Kidney (tissue), 14 donors: Measurements from ENCODE around the gene CRIP3. TPM values are rescaled to one million over a fixed set of nuclear protein-coding genes. Genes with fewer than 3 reads are reported as not detected.

ENCODE experiments used
- DNase-seq, 5 donors: peaks; one replicate each; pipeline ENCODE4 v3.0.0-alpha.2; 2013 to 2020
- FAIRE-seq: peaks from 2 replicates; lab custom pipeline; 2012; peaks lifted over from hg19 to GRCh38; lab: Jason Lieb, UNC
- H3K27ac ChIP-seq, 2 donors: one replicate each; pipeline ENCODE4 v1.7.0; 2013; ENCODE audit warnings: low read depth in 2 of 2, low read length in 2 of 2, inconsistent platforms in 1 of 2
- H3K27me3 ChIP-seq: one replicate; pipeline ENCODE4 v1.7.1; 2013; ENCODE audit warnings: low read length, inconsistent platforms; ENCODE audit not compliant: control insufficient read depth, insufficient read depth
- H3K36me3 ChIP-seq, 3 donors: one replicate each; pipeline versions ENCODE4 v1.7.0 to v1.7.1; 2013; ENCODE audit warnings: low read length in 3 of 3, control low read depth in 1 of 3, inconsistent platforms in 1 of 3; ENCODE audit not compliant: insufficient read depth in 3 of 3, control insufficient read depth in 2 of 3
- H3K4me1 ChIP-seq, 3 donors: one replicate each; pipeline versions ENCODE4 v1.7.0 to v1.7.1; 2013; ENCODE audit warnings: low read length in 3 of 3, inconsistent platforms in 1 of 3, low read depth in 1 of 3; ENCODE audit not compliant: control insufficient read depth in 2 of 3, insufficient read depth in 2 of 3
- H3K4me3 ChIP-seq, 3 donors: one replicate each; pipeline versions ENCODE4 v1.7.0 to v1.8.1; 2013; ENCODE audit warnings: low read length in 3 of 3, control low read depth in 1 of 3, inconsistent platforms in 1 of 3
- H3K9ac ChIP-seq, 3 donors: one replicate each; pipeline versions ENCODE4 v1.7.0 to v1.7.1; 2013; ENCODE audit warnings: low read length in 3 of 3, control low read depth in 1 of 3, inconsistent platforms in 1 of 3
- H3K9me3 ChIP-seq, 3 donors: one replicate each; pipeline versions ENCODE4 v1.7.0 to v1.7.1; 2013; ENCODE audit warnings: low read length in 3 of 3, control low read depth in 1 of 3, inconsistent platforms in 1 of 3; ENCODE audit not compliant: control insufficient read depth in 2 of 3, insufficient read depth in 1 of 3
- CTCF ChIP-seq: IDR thresholded peaks from 3 replicates; pipeline ENCODE4 v1.5.1; 2012; ENCODE audit warnings: mild to moderate bottlenecking, moderate library complexity, borderline replicate concordance; ENCODE audit not compliant: insufficient read depth; ENCODE audit errors: extremely low read depth
- intact Hi-C: fragments of 100-400 bp; cut with DNase I; formaldehyde crosslinking; loops from one replicate; pipeline ENCODE4 v1.11.1; 2022
- polyA plus RNA-seq: library from polyadenylated mRNA; stranded (reverse); fragments of 350-450 nt; fragmentation: Illumina TruSeq; extraction: RNeasy Lipid Tissue Mini Kit (QIAGEN cat#74804); gene quantifications from one replicate; pipeline ENCODE4 v1.2.3, GENCODE V29; 2014; ENCODE audit warnings: low read depth, low replicate concordance; ENCODE audit not compliant: insufficient read depth
- total RNA-seq: library from RNA; stranded (reverse); fragmentation: NEBNext Ultra II Directional; extraction: Animal tissue kit (Norgen Biotek cat#: 25700); gene quantifications from one replicate; pipeline ENCODE4 v1.2.1, GENCODE V29; 2021
- donor health status: control.
- donor health status: control.
- donor health status: control.
- donor health status: control.
- donor health status: control.
- donor health status: DM: yes; HTN: yes; CAD: no.
- donor health status: Normal renal cell carcinoma (clear cell type).

CRIP3 gene
- total and polyA plus RNA-seq, 2 donors from 2014 or later = 5.6 to 14.3 TPM

- H3K4me1 ChIP-seq = no peaks in the 10 kb centered on the region
- no peaks in the 10 kb centered on the region for H3K36me3 ChIP-seq
- H3K9ac ChIP-seq = no peak overlapping the region
- intact Hi-C loops = no loop called here
- DNase-seq (peak in 1 of 5 donors; percentile 35), FAIRE-seq (no peak)
- H3K27ac ChIP-seq = no peak overlapping the region
- no peak overlapping the region for H3K4me3 ChIP-seq
- H3K9me3 ChIP-seq = no peaks in the 10 kb centered on the region
- TF ChIP-seq CTCF = no peak
- H3K27me3 ChIP-seq = no peaks in the 10 kb centered on the region
Observed at GRCh38 chr6:43257367-43258145, 51.1 kb downstream of the CRIP3 start.

- Histone ChIP-seq H3K9me3 (no peaks in the 10 kb centered on the region), H3K4me1 (no peaks in the 10 kb centered on the region), H3K27ac (no peak overlapping the region), H3K9ac (no peak overlapping the region), H3K36me3 (no peaks in the 10 kb centered on the region), H3K4me3 (no peak overlapping the region), H3K27me3 (no peaks in the 10 kb centered on the region)
- intact Hi-C loops = no loop called here
- DNase-seq (no peak), FAIRE-seq (no peak)
- no peak for TF ChIP-seq CTCF
Observed at GRCh38 chr6:43256670-43257366, 51.8 kb downstream of the CRIP3 start.

Other genes starting within 250 kb of the CRIP3 start
- gene MRPL2, start 249.4 kb downstream of the CRIP3 start, total RNA-seq = 56.6 TPM
- 127 TPM for gene MRPL2, start 249.4 kb downstream of the CRIP3 start, polyA plus RNA-seq
- 33.7 TPM for gene KLC4, start 249.2 kb downstream of the CRIP3 start, total RNA-seq
- 39.0 TPM for gene KLC4, start 249.2 kb downstream of the CRIP3 start, polyA plus RNA-seq
- 55.2 TPM for gene PTK7, start 232.5 kb downstream of the CRIP3 start, total RNA-seq
- 26.0 TPM for gene PTK7, start 232.5 kb downstream of the CRIP3 start, polyA plus RNA-seq
- 30.6 TPM for gene SRF, start 137.6 kb downstream of the CRIP3 start, total RNA-seq
- gene SRF, start 137.6 kb downstream of the CRIP3 start, polyA plus RNA-seq = 13.8 TPM
- gene CUL9, start 126.6 kb downstream of the CRIP3 start, total RNA-seq = 47.3 TPM
- 34.7 TPM for gene CUL9, start 126.6 kb downstream of the CRIP3 start, polyA plus RNA-seq
- 74.3 TPM for gene DNPH1, start 79.3 kb downstream of the CRIP3 start, total RNA-seq
- 373 TPM for gene DNPH1, start 79.3 kb downstream of the CRIP3 start, polyA plus RNA-seq
- 0.31 TPM for gene TTBK1, start 65.3 kb downstream of the CRIP3 start, total RNA-seq
- gene TTBK1, start 65.3 kb downstream of the CRIP3 start, polyA plus RNA-seq = 0.26 TPM
- gene SLC22A7, start 10.6 kb downstream of the CRIP3 start, total RNA-seq = 2.0 TPM
- 34.8 TPM for gene SLC22A7, start 10.6 kb downstream of the CRIP3 start, polyA plus RNA-seq
- gene ZNF318, start 60.8 kb upstream of the CRIP3 start, total RNA-seq = 13.9 TPM
- gene ZNF318, start 60.8 kb upstream of the CRIP3 start, polyA plus RNA-seq = 5.5 TPM
- 30.2 TPM for gene ABCC10, start 118.7 kb upstream of the CRIP3 start, total RNA-seq
- 12.0 TPM for gene ABCC10, start 118.7 kb upstream of the CRIP3 start, polyA plus RNA-seq
- gene DLK2, start 146.7 kb upstream of the CRIP3 start, total RNA-seq = 0.50 TPM
- gene DLK2, start 146.7 kb upstream of the CRIP3 start, polyA plus RNA-seq = not detected
- 38.5 TPM for gene TJAP1, start 168.7 kb upstream of the CRIP3 start, total RNA-seq
- gene TJAP1, start 168.7 kb upstream of the CRIP3 start, polyA plus RNA-seq = 13.6 TPM
- gene LRRC73, start 201.5 kb upstream of the CRIP3 start, total RNA-seq = 1.5 TPM
- gene LRRC73, start 201.5 kb upstream of the CRIP3 start, polyA plus RNA-seq = 4.6 TPM
- gene YIPF3, start 208.1 kb upstream of the CRIP3 start, total RNA-seq = 107 TPM
- gene YIPF3, start 208.1 kb upstream of the CRIP3 start, polyA plus RNA-seq = 114 TPM
- 41.3 TPM for gene POLR1C, start 208.3 kb upstream of the CRIP3 start, total RNA-seq
- 27.5 TPM for gene POLR1C, start 208.3 kb upstream of the CRIP3 start, polyA plus RNA-seq